Stimulated activated CD4-positive, alpha-beta T cell treated with anti-CD3 and anti-CD28 coated beads, Interleukin-1b, Interleukin-23, amount 100 ng/mL, for 48 hours (primary cell): ENCODE measurements around the gene CISD3.

Source experiments
- DNase-seq: peaks from one replicate; pipeline ENCODE4 v3.0.0-alpha.2; 2020

CISD3 gene

DNA sequence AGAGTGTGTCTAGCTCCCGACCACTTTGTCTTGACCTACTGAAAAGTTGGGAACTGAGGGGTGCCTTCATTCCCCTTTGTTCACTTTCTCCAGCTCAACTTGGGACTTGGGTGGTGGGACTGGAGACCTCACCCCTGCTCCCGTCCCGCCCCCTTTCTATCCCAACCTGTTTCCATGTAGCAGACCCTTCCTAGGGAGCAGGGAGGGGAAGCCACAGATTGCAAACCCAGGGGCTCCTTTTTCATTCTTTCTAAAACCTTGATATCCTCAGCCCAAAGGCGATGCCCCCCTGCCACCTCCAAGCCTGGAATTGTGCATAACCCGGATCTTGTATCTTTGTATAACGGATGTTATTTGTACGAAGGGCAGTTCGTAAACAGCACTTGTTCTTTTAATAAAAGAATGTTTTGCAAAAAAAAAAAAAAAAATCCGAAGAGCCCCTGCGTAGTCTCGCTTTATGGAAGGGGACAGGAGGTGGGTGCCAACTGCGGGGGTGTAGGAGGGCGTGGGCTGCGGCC is 714 bp upstream of the CISD3 start:
- no peak for DNase-seq

DNA sequence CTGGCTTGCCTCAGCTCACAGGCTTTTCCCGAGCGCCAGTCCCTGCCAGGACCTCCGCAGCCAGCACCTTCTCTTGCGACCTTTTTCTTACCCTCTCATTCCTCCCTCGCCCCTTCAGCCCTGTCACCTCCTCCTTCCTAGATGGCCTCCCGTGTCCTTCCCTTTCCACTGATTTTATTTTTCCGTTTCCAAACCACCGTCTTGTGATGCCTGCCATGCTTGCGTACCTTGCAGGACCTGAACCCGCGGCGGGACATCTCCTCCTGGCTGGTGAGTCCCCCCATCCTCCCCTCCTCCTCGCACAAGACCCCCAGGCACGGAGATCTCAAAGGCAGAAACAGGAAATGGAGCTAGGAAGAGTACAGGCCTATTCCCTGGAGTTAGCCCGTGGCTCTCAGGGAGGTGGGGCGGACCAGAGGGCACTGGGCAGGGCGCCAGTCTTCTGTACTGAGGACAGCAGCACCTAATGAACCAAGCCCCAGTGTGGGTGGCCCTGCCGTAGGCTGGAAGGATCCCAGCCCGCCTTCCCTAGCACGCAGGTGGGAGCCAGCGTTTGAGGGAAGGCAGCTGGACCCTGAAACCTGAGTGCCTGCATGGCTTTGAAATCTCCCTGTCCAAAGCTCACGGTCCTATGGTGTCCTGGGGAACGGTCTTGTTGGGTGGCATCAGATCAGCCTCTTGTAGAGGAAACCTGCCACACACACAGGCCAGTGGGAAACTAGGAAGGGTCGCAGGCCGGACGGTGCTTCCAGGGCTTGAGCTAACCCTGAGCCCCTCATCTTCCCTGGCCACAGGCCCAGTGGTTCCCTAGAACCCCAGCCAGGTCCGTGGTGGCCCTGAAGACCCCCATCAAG is 612 bp downstream of the CISD3 start:
- no peak for DNase-seq

DNA sequence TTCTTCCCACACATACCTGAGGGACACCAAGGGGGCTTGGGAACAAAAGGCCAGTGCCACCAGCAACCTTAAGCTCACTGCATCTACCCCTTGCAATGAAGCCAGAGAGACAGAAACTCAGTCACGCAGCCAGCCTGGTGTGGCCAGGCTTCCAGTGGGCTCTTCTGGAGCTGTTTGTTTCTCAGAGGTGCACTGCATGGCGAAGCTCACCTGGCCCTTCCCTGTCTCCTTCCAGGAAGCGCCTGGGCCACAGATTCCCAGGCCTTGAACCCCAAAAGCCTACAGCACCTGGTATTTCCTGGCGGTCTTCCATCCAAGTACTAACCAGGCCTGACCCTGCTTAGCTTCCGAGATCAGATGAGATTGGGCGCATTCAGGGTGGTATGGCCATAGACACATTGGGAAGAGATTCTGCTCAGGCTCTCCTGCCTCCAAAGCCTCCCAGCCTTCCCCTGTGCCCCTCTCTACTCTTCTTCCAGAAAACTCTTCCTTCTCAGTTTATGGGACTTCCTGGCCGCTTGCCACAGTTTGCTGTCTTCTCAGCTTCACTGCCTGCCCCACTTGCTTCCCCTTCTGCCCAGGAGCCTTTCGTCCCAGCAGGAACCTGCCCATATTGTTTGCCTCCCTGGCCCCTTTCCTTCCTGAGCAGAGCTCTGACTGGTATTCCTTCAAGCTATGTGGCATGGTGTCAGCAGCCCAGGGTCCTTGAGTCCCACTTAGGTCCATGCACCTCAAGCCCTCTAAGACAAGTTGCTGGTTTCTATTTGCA is 1.6 kb downstream of the CISD3 start:
- DNase-seq, result no peak

DNA sequence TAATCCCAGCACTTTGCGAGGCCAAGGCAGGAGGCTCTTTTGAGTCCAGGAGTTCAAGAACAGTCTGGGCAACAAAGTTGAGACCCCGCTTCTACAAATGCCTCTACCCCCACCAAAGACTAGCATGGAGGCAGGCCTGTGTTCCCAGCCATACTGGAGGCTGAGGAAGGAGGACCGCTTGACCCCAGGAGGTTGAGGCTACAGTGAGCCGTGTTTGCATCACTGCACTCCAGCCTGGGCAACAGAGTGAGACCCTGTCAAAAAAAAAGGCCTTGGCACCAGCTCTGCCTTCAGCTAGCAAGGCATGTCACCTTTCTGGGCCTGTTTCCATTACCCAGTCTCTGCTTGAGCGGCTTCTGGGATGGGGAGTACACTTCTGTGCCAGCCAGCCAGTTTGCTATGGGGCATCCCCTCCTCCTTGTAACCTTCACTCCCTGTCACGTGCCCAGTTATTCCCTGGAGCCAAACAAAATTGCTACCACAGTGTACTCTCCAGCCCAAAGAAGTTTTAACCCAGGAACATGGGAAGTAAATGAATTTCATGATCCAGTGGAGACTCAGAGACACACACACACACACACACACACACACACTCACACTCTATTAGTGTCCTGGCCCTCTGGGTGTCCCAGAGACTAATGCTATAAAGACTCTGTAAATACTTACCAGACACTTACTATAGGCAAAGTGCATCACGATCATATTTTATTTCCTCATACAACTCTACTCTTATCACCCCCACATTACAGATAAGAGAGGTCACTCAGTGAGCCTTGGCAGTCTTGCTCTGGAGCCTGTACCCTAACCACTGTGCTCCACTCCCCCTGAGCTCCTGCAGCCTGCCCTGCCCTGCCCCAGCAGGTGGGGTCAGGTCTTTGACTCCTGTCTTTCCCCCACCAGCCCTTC is 2.5 kb downstream of the CISD3 start:
- no peak for DNase-seq

DNA sequence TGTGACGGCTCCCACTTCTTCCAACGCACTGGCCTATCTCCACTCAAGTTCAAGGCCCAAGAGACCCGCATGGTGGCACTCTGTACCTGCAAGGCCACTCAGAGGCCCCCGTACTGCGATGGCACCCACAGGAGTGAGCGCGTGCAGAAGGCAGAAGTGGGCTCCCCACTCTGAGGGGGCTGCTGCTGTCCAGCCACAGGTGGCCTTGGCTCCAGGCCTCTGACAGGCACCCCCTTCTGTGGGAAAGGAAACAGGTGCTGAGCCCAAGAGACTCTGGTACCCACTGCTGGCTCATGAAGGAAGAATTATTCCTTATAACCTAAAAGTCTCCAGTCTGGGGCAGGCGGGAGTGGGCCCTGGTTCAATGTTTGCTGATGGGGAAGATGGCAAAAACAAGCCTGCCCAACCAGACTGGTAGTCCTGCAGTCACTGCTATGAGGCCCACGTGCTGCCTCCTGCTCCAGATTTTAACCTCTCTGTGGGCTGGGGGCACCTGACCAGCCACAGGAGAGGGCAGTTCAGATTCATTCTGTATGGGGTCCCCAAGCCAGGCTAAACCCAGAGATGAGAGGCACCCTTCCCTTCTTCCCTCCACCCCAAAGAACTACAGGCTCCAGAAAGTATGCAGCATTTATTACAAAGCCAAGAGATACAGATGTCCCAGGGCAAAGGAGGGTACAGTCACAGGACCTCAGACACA is 3.3 kb downstream of the CISD3 start:
- no peak for DNase-seq

DNA sequence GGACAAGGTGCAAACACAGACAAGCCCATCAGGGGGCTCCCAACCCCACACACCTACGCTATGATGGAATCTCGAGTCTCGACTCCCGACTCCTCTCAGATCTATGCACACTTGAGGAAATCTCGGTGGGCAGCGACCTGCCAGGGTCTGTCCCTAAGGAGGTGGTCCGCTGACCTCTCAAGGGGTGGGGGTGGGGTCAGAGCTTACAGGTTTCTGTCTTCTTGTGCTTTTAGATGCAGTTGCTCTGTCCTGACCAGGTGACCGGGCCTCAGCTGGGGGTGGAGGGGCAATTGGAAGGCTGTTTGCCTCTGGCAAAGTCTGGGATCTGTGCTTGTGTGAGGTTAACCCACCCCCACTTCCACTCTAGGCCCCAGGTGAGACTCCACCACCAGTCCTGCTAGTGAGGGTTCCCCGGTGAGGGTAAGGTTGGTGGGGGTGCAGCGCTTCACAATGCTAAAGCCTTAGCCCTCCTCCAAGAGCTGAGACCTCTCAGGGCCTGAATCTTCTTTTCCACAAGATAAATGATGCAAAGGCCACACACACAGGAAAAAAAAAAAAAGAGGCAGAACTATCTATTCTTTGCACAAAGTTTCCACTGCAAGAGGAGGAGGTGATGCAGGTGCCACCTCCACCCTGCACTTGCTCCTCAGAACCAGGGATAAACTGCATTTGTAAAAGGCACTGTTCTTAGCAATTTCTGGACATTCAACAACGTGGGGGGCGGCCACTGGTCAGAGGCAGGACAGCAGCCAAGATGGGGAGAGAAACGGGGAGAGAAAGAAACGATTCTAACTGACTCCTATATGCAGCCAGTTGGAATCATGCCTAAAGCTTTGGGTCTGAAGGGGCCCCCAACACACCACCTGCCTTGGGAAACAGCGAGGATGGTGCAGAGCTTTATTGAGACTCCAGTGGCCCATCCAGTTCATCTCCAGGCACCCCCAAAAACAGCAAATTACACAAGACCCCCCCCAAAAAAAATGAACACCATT is 4.1 kb downstream of the CISD3 start:
- peak; percentile 34 for DNase-seq

DNA sequence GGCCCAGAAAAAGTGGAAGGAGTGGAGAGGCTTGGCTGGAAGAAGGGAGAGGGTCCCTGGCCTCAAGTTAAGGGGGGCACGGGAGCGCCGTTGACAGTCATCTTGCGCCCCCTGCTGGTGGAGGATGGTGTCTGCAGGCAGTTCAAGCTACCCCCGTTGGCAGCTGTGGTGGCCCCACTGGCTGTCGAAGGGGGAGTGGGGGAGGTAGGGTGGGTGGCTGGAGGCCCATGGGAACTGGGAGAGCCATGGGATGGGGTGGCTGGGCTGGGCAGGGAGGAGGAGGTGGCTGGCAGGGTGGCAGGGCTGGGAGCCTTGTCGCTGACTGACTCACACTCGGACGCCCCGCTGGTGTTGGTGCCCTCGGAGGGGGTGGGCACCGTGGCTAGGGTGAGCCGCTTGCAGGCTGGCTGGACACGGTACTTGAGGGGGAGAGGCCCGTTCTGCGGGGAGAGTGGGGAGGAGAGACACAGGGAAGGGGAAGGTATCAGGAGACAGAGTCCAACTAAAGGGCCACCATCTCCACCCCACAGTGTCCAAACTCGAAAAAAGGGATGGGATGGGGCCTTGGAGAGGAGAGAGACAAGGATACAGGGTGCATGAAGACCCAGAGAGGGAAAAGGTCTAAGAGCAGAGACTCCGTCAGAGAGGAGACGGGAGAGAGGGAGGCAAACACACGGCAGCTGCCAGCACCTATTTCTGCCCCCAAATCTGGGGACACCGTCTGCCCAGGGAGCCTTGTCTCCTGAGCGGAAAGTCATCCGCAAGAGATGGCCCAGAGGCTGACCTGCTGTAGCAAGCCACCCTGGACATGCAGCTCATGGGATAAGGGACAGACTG is 5.2 kb downstream of the CISD3 start:
- DNase-seq, result peak; percentile 68

DNA sequence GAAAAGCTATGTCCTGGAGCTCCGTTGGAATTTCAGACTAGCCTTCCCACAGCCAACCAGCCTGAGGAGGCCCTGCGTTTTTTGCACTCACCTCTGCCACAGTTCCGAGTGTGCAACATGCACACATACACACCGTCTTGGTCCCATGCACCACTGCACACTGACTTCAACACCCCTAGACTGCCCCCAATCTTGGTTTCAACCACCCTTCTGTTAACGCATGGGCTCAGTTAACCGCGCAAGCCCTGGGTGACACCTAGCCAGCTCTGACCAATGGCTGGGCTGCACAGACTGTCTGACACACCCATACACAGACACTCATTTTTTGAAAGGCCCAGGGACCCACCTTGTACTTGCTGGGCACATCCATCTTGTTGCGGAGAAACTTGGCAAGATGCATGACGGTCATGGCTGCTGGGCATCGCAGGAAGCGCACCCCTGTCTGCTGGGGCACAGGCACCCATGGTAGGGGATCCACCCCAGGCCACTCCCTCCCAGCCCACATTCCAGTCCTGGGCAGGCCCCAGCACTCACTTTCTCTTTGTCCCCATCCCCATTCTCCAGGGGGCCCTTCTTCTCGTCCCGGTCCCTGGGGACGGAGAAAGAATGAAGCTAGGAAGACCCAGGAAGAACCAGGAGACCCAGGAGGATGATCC is 8.0 kb downstream of the CISD3 start:
- no peak for DNase-seq

DNA sequence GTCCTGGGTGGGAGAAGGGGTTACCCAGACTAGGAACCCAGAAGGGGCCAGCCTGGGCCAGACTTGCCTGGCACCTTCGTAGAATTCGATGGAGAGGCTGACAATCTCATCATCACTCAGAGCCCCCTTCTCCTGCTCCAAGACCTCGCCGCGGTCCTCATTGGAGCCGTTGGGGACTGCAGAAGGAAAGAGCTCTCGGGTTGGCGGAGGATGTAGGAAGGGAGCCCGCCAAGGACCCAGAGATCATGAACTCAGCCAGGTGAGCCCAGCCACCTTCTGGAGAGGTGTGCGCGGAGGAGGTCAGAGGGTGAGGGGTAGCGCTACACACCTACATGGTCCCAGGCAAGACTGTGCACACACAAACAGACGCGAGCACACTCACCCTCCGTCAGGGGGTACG is 8.5 kb downstream of the CISD3 start:
- no peak for DNase-seq

DNA sequence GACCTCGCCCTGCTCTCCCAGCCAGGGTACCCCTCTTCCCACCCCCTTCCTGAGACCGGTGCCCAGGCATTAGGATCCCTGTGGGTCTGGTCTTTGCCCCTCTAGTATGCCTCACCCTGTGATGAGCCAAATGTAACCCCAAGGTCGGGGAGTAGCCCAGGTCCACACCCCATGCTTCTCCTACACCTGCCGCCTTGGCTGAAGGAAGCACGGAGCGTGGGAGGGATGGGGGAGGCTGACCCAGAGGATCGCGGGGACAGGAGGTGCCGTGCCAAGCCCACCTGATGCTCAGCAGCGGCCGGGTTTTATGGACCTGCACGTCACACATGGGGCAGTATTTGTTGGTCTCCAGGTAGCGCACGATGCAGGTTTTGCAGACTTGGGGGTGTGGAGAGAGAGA is 9.2 kb downstream of the CISD3 start:
- no peak for DNase-seq

DNA sequence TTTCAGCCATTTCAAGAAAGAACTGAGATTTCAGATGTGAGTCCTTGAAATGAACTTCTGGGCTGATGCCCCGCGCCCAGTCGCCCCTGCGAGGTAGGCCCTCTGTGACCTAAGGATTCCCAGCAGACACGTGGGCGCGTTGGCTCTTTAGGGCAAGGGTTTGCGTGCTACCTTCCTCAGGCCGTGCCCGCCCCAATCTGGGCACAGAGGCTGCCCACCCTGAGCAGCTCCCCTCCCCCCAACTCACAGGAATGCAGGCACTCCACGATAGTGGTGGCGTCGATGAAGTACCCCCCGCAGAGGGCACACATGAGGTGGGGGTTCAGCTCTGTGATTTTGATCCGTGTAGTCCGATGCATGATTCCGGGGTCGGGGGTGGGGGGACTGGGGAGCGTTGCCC is 9.9 kb downstream of the CISD3 start:
- DNase-seq, result no peak

DNA sequence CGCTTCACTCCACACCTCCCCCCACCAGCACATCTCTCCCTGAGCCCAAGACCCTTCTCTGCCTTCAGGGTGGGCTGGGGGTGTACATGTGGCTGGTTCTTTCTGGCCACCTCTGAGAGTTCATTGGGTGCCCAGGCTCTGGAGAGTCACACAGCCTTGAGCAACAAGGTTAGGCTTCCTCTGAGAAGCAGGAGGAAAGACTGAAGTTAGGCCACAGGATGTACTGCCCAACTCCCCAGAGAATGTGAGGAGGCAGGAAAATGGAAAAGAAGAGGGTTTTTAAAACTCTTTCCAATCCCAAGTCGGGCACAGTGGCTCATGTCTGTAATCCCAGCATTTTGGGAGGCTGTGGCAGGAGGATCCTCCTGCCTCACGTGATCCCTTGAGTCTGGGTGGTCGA is 10.7 kb downstream of the CISD3 start:
- DNase-seq, result no peak

DNA sequence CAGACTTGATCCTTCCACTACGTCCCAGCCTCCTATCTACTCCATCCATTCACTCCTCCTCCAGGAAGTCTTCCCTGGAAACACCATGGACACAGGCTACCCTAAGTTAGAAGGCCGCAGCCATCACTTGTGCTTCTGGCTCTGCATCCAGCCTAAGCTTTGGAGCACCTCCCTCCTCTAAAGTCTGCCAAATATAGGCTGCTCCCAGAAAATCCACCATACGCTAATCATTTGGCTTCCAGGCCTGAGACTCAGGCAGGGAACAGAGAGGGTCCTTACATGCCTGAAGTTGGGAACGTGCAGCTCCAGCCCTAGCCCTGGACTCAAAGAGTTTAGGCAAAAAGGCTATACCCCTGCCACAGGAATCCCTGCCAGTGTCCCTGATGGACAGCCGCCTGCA is 11.3 kb downstream of the CISD3 start:
- no peak for DNase-seq

DNA sequence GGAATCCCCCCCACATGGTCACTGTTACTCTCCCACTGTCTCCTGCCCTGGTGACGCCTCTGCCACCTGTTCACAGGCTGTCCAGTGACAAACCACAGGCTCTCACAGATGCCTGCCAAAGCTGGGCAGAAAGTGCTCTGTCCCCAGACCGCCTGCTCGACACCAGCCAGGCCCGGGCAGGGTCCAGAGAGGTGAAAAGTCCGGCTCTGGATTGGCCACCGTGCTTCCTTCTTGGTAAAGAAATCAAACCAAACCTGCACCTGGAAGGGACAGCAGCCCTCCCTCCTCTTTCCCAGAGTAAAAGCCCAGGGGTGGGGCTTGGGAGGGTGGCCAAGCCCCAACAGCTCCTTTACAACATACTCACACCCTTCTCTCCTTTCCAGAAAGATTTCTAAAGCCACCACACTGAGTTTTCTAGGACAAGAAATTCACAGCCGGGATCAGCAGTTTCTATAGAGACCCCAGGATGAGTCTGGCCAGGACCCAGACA is 11.8 kb downstream of the CISD3 start:
- DNase-seq, result no peak

DNA sequence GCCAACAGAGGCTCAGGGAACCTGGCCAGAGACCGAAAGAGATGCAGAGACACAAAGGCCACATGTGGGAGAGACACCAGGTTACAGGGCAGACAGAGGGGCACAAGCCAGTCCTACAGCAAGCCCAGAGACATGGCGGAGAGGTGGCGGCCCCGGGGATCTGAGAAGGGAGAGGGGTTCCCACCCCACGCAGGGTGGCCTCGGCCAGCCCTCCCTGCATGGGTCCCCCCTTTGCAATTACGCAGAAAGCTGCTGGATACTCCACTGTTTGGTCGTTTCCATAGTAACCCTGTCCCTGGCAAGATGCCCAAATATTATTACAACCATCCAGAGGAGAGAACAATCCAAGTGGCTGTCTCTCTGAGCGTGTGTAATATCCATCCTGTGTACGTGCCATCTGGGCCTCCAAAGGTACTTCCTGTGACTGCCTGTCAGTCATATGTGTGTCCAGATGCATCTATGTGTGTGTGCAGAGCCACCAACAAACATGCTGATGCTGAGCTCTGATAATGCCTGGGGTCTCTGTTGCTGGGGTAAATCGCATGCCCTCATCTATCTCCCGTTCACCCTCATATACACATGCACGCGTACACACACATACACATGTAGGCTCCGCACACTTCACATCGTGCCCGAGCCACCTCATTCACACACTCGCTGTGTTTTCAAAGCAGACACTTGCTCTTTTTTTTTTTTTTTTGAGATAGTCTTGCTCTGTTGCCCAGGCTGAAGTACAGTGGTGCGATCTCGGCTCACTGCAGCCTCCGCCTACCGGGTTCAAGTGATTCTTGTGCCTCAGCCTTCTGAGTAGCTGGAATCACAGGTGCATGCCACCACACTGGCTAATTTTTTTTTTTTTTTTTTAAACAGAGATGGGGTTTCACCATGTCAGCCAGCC is 12.5 kb downstream of the CISD3 start:
- no peak for DNase-seq

DNA sequence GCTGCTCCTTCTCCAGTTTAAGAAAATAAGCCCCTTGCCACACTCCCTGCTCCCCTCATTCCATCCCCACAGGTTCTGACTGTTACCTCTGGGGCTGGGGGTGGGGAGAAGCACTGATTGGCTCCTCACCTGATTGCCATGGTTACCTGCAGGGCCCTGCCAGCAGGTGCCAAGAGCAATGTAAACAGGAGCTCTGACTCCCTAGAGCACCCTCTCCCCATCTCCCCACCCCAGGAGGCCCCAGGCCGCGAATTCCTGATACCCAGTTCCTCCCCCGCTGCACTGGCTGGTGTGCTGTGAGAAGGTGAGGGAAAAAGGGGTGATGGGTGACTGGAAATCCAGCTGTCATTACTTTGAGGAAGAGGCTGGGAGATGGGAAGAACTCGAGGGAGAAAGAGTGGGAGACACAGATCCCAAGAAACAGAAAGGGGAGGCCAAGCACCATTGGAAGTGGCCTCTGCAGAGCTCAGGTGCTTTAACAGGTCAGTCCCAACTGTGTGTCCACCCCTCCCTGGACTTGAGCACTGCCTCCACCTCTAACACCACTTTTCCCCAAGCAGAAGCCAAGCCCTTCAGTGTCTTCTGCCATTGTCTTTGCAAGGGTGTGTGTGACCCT is 13.5 kb downstream of the CISD3 start:
- no peak for DNase-seq

DNA sequence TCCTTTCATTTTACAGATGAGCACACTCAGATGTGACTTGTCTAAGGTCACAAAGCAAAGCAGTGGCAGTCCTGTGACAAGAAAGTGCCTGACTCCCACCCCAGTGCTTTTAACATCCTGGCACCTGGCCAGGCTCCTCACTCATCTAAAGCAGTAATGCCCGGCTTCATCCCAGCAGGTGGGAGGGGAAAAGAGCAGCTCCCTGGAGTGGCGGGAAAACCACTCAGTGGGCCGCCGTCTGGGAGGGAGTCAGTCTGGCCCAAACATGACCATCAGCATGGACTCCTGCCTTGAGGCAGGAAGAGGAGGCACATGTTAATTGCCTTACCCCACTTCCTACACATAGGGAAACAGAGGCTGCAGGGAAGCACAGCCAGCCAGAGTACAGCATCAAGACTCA is 15.4 kb downstream of the CISD3 start:
- no peak for DNase-seq
